Glutamatergic neuron (in vitro differentiated cells): ENCODE measurements around the gene BIN1. TPM values are rescaled to one million over a fixed set of nuclear protein-coding genes. Genes with fewer than 3 reads are reported as not detected.

Experiments
- DNase-seq: peaks from one replicate; pipeline ENCODE4 v3.0.0; 2022
- H3K27ac Mint-ChIP-seq: one replicate; pipeline ENCODE4 v1.8.0; 2020; ENCODE audit warnings: mild to moderate bottlenecking, mixed read lengths, inconsistent platforms; ENCODE audit not compliant: unreplicated experiment
- H3K27me3 Mint-ChIP-seq: one replicate; pipeline ENCODE4 v1.8.0; 2020; ENCODE audit warnings: mild to moderate bottlenecking, moderate library complexity, mixed read lengths, inconsistent platforms; ENCODE audit not compliant: unreplicated experiment
- H3K36me3 Mint-ChIP-seq: one replicate; pipeline ENCODE4 v1.8.0; 2020; ENCODE audit warnings: mild to moderate bottlenecking, mixed read lengths, inconsistent platforms; ENCODE audit not compliant: unreplicated experiment
- H3K4me1 Mint-ChIP-seq: one replicate; pipeline ENCODE4 v1.8.0; 2020; ENCODE audit warnings: mild to moderate bottlenecking, low read depth, mixed read lengths, inconsistent platforms; ENCODE audit not compliant: unreplicated experiment
- H3K4me3 Mint-ChIP-seq: one replicate; pipeline ENCODE4 v1.8.0; 2020; ENCODE audit warnings: mild to moderate bottlenecking, mixed read lengths, inconsistent platforms; ENCODE audit not compliant: unreplicated experiment
- H3K9me3 Mint-ChIP-seq: one replicate; pipeline ENCODE4 v1.8.0; 2020; ENCODE audit warnings: mild to moderate bottlenecking, moderate library complexity, mixed read lengths, inconsistent platforms; ENCODE audit not compliant: unreplicated experiment
- total RNA-seq: library from RNA; stranded (reverse); fragmentation: NEBNext Ultra II Directional; extraction: Animal tissue kit (Norgen Biotek cat#: 25700); gene quantifications from one replicate; pipeline ENCODE4 v1.2.1, GENCODE V29; 2021; ENCODE audit not compliant: unreplicated experiment
- TF ChIP-seq, protein P1 (sequence below): fragments of 200-600 bp; sonication (generic); IDR thresholded peaks from one replicate; pipeline ENCODE4 v1.5.0; 2021; ENCODE audit not compliant: partially characterized antibody, unreplicated experiment

Gene BIN1
- total RNA-seq, 1 donor from 2014 or later: 176 TPM

DNA sequence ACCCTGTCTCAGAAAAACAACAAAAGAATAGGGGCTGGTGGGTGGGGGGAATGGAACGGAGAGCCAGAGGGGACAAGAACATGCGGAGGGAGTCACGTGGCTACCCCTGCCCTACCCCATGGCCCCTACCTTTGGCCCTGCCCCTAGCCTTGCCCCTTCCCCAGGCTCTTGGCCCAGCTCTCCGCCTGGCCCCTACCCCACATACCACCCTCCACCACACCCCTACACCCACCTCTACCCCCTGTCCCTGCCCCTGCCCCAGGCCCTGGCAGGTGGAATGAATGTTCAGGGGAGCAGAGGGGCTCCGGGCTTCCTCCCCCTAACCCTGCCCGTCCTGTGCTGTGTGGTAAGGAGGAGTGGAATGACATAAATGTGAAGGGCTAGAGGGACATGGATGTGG is 15.1 kb downstream of the BIN1 start:
- H3K9me3 Mint-ChIP-seq: peaks cover under 1% of the 10 kb centered on the region
- no peaks in the 10 kb centered on the region for H3K36me3 Mint-ChIP-seq
- no peak overlapping the region for H3K4me3 Mint-ChIP-seq
- peaks cover 30% of the 10 kb centered on the region for H3K4me1 Mint-ChIP-seq
- no peak overlapping the region for H3K27ac Mint-ChIP-seq
- no peak for DNase-seq
- peaks cover 8% of the 10 kb centered on the region for H3K27me3 Mint-ChIP-seq
- TF ChIP-seq, protein P1, sequence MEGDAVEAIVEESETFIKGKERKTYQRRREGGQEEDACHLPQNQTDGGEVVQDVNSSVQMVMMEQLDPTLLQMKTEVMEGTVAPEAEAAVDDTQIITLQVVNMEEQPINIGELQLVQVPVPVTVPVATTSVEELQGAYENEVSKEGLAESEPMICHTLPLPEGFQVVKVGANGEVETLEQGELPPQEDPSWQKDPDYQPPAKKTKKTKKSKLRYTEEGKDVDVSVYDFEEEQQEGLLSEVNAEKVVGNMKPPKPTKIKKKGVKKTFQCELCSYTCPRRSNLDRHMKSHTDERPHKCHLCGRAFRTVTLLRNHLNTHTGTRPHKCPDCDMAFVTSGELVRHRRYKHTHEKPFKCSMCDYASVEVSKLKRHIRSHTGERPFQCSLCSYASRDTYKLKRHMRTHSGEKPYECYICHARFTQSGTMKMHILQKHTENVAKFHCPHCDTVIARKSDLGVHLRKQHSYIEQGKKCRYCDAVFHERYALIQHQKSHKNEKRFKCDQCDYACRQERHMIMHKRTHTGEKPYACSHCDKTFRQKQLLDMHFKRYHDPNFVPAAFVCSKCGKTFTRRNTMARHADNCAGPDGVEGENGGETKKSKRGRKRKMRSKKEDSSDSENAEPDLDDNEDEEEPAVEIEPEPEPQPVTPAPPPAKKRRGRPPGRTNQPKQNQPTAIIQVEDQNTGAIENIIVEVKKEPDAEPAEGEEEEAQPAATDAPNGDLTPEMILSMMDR: no peak

DNA sequence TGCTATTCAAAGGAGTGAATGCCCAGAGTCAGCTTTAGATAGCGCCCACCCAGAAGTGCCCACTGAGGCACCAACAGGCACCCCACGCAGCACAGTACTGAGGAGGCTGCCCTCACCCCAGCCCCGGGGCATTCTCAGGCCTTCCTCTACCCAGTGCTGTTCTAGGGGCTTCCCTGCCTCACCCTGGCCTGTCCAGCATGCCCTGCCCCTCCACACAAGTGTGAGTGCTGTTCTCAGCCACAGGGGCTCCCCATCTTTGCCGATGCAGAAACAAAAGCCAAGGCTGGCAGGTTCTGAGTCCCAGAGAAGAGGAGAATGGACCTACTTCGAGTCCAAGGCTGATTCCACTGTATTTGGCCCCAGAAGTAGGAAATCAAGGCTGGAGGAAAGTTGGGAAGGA is 15.8 kb downstream of the BIN1 start:
- H3K36me3 Mint-ChIP-seq: no peaks in the 10 kb centered on the region
- no peak overlapping the region for H3K27ac Mint-ChIP-seq
- DNase-seq: no peak
- H3K9me3 Mint-ChIP-seq: peaks cover 5% of the 10 kb centered on the region
- H3K4me3 Mint-ChIP-seq: no peak overlapping the region
- peaks cover 16% of the 10 kb centered on the region for H3K27me3 Mint-ChIP-seq
- TF ChIP-seq, protein P1: no peak
- peaks cover 32% of the 10 kb centered on the region for H3K4me1 Mint-ChIP-seq

DNA sequence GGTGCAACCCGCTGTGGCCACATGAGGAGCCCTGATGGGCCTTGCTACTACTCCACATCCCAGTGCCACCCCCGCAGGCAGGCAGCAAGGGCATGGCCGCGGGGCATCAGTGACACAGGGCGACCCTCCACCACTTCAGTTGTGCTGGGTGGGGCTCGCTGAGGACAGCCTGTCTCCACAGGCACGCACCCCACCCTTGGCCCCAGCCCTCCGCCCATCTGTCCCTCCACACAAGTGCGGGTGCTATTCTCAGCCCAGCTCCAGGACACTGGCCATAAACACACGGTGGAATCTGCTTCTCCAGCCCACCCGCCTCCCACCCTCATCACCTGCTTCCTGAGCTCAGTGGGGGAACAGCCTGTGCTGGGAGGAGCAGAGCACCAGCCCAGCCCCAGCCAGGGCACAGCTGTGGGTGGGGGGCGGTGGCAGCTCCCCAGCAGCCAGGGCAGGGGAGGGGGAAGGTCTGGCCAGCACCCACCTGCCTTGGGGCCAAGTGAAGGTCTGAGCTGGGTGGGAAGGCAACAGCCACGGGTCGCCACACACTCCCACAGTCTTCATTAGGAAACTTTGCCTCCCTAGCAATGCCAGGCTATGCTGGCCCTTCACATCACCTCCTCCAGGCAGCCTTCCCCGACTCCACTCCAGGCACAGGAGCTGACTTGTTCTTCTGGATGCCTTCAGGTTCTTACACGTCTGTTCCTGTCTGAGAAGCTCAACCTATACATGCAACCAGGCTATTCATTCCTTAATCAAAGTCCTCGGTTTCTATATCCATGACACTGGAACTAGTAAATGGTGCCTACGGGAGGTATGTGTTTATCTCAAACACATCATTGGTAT is 16.5 kb downstream of the BIN1 start:
- TF ChIP-seq, protein P1: no peak
- Mint-ChIP-seq H3K27ac (peak overlapping the region; percentile 31), H3K27me3 (peaks cover 14% of the 10 kb centered on the region), H3K4me3 (no peak overlapping the region), H3K4me1 (peaks cover 28% of the 10 kb centered on the region), H3K36me3 (no peaks in the 10 kb centered on the region), H3K9me3 (peaks cover 7% of the 10 kb centered on the region)
- DNase-seq: no peak

DNA sequence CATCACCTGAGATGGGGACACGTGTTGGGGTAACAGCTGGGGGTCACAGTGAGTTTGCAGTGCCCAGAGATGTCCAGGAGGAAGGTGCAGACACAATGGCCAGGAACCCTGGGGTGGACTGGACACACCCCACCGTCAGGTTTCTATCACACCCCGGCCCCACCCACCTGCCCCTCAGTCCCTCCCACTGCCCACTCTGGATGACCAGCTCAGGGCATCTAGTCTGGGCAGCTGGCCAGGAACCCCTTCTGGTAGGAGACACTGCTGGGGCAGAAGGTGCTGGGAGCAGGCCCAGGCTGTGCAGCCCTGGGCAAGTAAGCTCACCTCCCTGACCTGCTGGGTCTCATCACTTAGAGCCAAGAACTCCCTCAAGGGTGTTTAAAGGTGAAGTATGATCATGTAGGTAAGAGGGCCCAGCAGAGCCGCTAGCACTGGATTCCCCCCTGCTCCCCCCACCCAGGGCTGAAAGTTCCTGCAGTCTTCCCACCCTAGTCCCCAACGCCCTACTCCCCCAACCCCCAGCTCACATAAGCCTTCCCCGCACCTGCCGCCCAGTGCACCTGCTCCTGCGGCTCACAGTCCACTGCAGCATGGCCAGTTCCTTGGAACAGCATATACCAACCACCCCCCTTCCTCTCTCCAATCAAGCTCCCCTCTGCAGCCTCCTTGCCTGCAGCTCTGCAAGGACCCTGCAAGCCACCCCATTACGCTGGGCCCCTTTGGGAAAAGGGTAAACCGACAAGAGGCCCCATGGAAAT is 17.3 kb downstream of the BIN1 start:
- peaks cover 25% of the 10 kb centered on the region for H3K4me1 Mint-ChIP-seq
- no peak for DNase-seq
- no peak overlapping the region for H3K27ac Mint-ChIP-seq
- peaks cover 7% of the 10 kb centered on the region for H3K9me3 Mint-ChIP-seq
- peaks cover 14% of the 10 kb centered on the region for H3K27me3 Mint-ChIP-seq
- no peaks in the 10 kb centered on the region for H3K36me3 Mint-ChIP-seq
- H3K4me3 Mint-ChIP-seq: no peak overlapping the region
- TF ChIP-seq, protein P1: no peak

DNA sequence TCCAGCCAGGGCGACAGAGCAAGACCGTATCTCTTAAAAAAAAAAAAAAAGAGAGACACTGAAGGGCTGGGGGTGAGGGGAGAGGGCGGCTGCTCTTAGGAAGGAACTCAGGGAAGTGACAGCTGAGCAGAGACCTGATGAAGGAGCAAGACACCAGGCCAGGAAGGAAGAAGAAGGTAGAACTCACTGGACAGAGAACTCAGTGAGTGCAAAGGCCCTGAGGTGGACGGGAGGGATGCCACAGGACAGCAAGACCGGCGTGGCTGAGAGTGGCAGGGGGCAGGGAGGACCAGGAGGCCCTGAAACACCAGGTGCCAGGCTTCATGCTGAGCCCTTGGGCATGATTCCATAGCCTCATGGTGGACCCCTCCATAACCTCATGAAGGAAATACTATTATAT is 18.2 kb downstream of the BIN1 start:
- H3K9me3 Mint-ChIP-seq: peaks cover 10% of the 10 kb centered on the region
- H3K27me3 Mint-ChIP-seq: peaks cover 15% of the 10 kb centered on the region
- no peak overlapping the region for H3K4me3 Mint-ChIP-seq
- no peak overlapping the region for H3K27ac Mint-ChIP-seq
- TF ChIP-seq, protein P1: no peak
- no peak for DNase-seq
- H3K36me3 Mint-ChIP-seq: no peaks in the 10 kb centered on the region
- peaks cover 28% of the 10 kb centered on the region for H3K4me1 Mint-ChIP-seq
